B cell (primary cell): ENCODE measurements around the gene PAIP2. TPM values are rescaled to one million over a fixed set of nuclear protein-coding genes. Genes with fewer than 3 reads are reported as not detected.

Experiments used
- ATAC-seq: fragments of 200-7000 bp; cut with Tn5 transposase; one replicate; pipeline ENCODE4 v1.10.0; 2021; ENCODE audit warnings: low read depth, mild to moderate bottlenecking, moderate number of reproducible peaks, moderate library complexity
- CTCF ChIA-PET: fragments of 350-600 bp; sonication (Branson Sonifier 250); formaldehyde crosslinking; loops from one replicate; lab custom pipeline; 2021; ENCODE audit warnings: antibody characterized with exemption, inconsistent platforms; lab: Charles Lee
- POLR2A ChIA-PET: fragments of 350-600 bp; sonication (Branson Sonifier 250); formaldehyde crosslinking; loops from one replicate; lab custom pipeline; 2021; ENCODE audit warnings: antibody characterized with exemption; lab: Charles Lee
- DNase-seq: peaks from one replicate; pipeline ENCODE4 v3.0.0; 2013
- H2AFZ ChIP-seq: 2 replicates; pipeline ENCODE4 v1.6.1; 2012; ENCODE audit warnings: mild to moderate bottlenecking, low read depth, low read length; ENCODE audit not compliant: insufficient read depth, poor library complexity, severe bottlenecking
- H3K27ac ChIP-seq, 2 donors: 1 replicate in 1 of 2; 2 replicates in 1 of 2; pipeline ENCODE4 v1.5.1; 2012 to 2013; ENCODE audit warnings: low read length in 2 of 2, mild to moderate bottlenecking in 2 of 2, moderate library complexity in 1 of 2
- H3K27me3 ChIP-seq, 4 experiments: fragments of 200-600 bp in 1 of 4; sonication (generic) in 1 of 4; replicated peaks in 1 of 4; 1 replicate in 2 of 4; 2 replicates in 2 of 4; pipeline versions ENCODE4 v1.6.1 to v1.7.0; 2013 to 2016; ENCODE audit warnings: low read length in 3 of 4, mild to moderate bottlenecking in 2 of 4, mixed read lengths in 1 of 4, moderate library complexity in 1 of 4; ENCODE audit not compliant: insufficient read depth in 4 of 4, control insufficient read depth in 3 of 4; ENCODE audit errors: control extremely low read depth in 1 of 4
- H3K36me3 ChIP-seq, 2 experiments: replicated peaks in 1 of 2; 1 replicate in 1 of 2; 2 replicates in 1 of 2; pipeline versions ENCODE4 v1.6.1 to v1.7.1; 2013; ENCODE audit warnings: low read length in 1 of 2; ENCODE audit not compliant: insufficient read depth in 2 of 2, control insufficient read depth in 1 of 2; ENCODE audit errors: control extremely low read depth in 1 of 2, extremely low read depth in 1 of 2
- H3K4me1 ChIP-seq, 2 donors: fragments of 200-600 bp in 1 of 2; sonication (generic) in 1 of 2; 1 replicate in 1 of 2; 2 replicates in 1 of 2; pipeline versions ENCODE4 v1.5.1 to v1.6.1; 2013 to 2017; ENCODE audit warnings: low read length in 2 of 2; ENCODE audit not compliant: control insufficient read depth in 2 of 2, insufficient read depth in 2 of 2
- H3K4me2 ChIP-seq: replicated peaks from 2 replicates; pipeline ENCODE3; 2012; ENCODE audit warnings: mild to moderate bottlenecking, low read depth, low read length; ENCODE audit not compliant: poor library complexity, severe bottlenecking
- H3K4me3 ChIP-seq, 5 experiments: fragments of 200-600 bp in 1 of 5; sonication (generic) in 1 of 5; 1 replicate in 3 of 5; 2 replicates in 2 of 5; pipeline versions ENCODE4 v1.5.1 to v1.7.0; 2011 to 2016; ENCODE audit warnings: low read length in 4 of 5, mild to moderate bottlenecking in 4 of 5, low read depth in 2 of 5, control low read depth in 1 of 5, moderate library complexity in 1 of 5; ENCODE audit not compliant: insufficient read depth in 1 of 5; ENCODE audit errors: control extremely low read depth in 1 of 5, extremely low read depth in 1 of 5
- H3K79me2 ChIP-seq: fragments of 200-600 bp; sonication (generic); one replicate; pipeline ENCODE4 v1.6.0; 2016; ENCODE audit warnings: low read length; ENCODE audit not compliant: control insufficient read depth, insufficient read depth
- H3K9ac ChIP-seq: fragments of 200-600 bp; sonication (generic); 2 replicates; pipeline ENCODE4 v1.6.1; 2017; ENCODE audit warnings: mild to moderate bottlenecking, low read length, moderate library complexity
- H3K9me3 ChIP-seq, 3 donors: one replicate each; pipeline versions ENCODE4 v1.6.1 to v1.7.1; 2013; ENCODE audit warnings: low read length in 2 of 3; ENCODE audit not compliant: control insufficient read depth in 2 of 3, insufficient read depth in 1 of 3; ENCODE audit errors: control extremely low read depth in 1 of 3
- H4K20me1 ChIP-seq: 2 replicates; pipeline ENCODE4 v1.6.0; 2012; ENCODE audit warnings: mild to moderate bottlenecking, low read length; ENCODE audit not compliant: insufficient read depth, control insufficient read depth, poor library complexity, severe bottlenecking
- H3K27ac Mint-ChIP-seq: one replicate; pipeline ENCODE4 v1.8.0; 2021; ENCODE audit warnings: mixed read lengths
- H3K27me3 Mint-ChIP-seq: one replicate; pipeline ENCODE4 v1.8.0; 2021; ENCODE audit warnings: mixed read lengths
- H3K4me1 Mint-ChIP-seq: one replicate; pipeline ENCODE4 v1.8.0; 2021; ENCODE audit warnings: mixed read lengths
- H3K4me3 Mint-ChIP-seq: one replicate; pipeline ENCODE4 v1.8.0; 2021; ENCODE audit warnings: mixed read lengths
- H3K9me3 Mint-ChIP-seq: one replicate; pipeline ENCODE4 v1.8.0; 2022; ENCODE audit warnings: mixed read lengths; ENCODE audit not compliant: insufficient read depth
- CTCF ChIP-seq: fragments of 200-600 bp; IDR thresholded peaks from one replicate; pipeline ENCODE4 v1.8.0; 2022; ENCODE audit warnings: antibody characterized with exemption, mild to moderate bottlenecking
- EZH2 ChIP-seq: IDR thresholded peaks from 2 replicates; pipeline ENCODE4 v1.6.1; 2012; ENCODE audit warnings: borderline replicate concordance, low read depth, mild to moderate bottlenecking, moderate library complexity, low read length; ENCODE audit not compliant: insufficient read depth, poor library complexity, severe bottlenecking
- WGBS: methylation state at CpG from one replicate; pipeline ENCODE4 v1.1.5; 2013; ENCODE audit warnings: missing lambda C conversion rate; ENCODE audit not compliant: insufficient coverage; 5-methylcytosine and 5-hydroxymethylcytosine counted together
- intact Hi-C: fragments of 100-400 bp; cut with micrococcal nuclease; formaldehyde crosslinking; loops from one replicate; pipeline ENCODE4 v1.10.0; 2022
- polyA plus RNA-seq: library from polyadenylated mRNA; depleted of rRNA; stranded (reverse); fragments of >200 nt; gene quantifications from 2 replicates; pipeline ENCODE4 v1.2.3, GENCODE V29; 2012
- total RNA-seq, 2 donors: library from RNA; stranded (reverse); fragments of 120-200 nt in 1 of 2; gene quantifications; 1 replicate in 1 of 2; 2 replicates in 1 of 2; pipeline versions ENCODE4 v1.2.3 to v1.2.4, GENCODE V29; 2013 to 2022

The PAIP2 gene
- total and polyA plus RNA-seq, 2 donors (not counting 1 experiment from before 2014, with no cell fraction given), result 38.5 to 121 TPM

DNA sequence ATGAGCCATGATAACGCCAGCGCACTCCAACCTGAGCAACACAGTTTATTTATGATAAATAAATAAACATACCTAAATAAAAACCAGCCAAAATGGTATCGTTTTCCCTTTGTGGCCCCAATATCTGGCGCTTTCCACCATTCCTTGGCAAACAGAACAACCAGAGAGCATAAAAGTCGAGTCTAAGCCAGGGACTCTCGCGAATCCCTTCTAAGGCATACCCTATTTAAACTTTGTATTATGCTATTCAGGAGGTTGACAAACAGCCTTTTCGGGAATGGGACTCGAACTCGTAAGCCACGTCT lies 48.5 kb upstream of the PAIP2 start:
- ATAC-seq (no peak), DNase-seq (no peak)
- Histone ChIP-seq H3K4me1 (peaks cover 29 to 33% of the 10 kb centered on the region in 2 donors), H3K27ac (peak overlapping the region; percentile 94 to 99), H3K4me2 (peak overlapping the region; percentile 98), H3K9me3 (no peaks in the 10 kb centered on the region), H3K4me3 (peak overlapping the region; percentile 81 to 97 (median 87)), H3K36me3 (no peaks in the 10 kb centered on the region), H3K27me3 (no peaks in the 10 kb centered on the region), H2AFZ (peak overlapping the region; percentile 88), H3K79me2 (peaks cover 63% of the 10 kb centered on the region), H3K9ac (peak overlapping the region; percentile 99), H4K20me1 (peaks cover 37% of the 10 kb centered on the region)
- Mint-ChIP-seq H3K27ac (peak overlapping the region; percentile 99), H3K27me3 (no peaks in the 10 kb centered on the region), H3K9me3 (no peaks in the 10 kb centered on the region), H3K4me3 (peak overlapping the region; percentile 98), H3K4me1 (peaks cover 40% of the 10 kb centered on the region)
- 15% methylated on average over 8 of the region's 11 CpGs for WGBS
- POLR2A ChIA-PET, result interaction anchor here (0.6 to 2.8 kb wide), 14 partner anchors 13 to 1376 kb away, joined by 3 to 34 read pairs (median 4); partner anchors contain the start of genes DNAJC18, MZB1, PAIP2 and SIL1
- CTCF ChIA-PET, result interaction anchor here (0.8 to 2.5 kb wide), 9 partner anchors 10 to 129 kb away, joined by 3 to 12 read pairs (median 4); partner anchors contain the start of genes MZB1 and PAIP2
- intact Hi-C loops, result loop anchor here (1.0 to 5.0 kb wide), 5 partner anchors 48 to 814 kb away; partner anchors contain the start of genes DNAJC18, PAIP2 and SPATA24
- TF ChIP-seq CTCF, result no peak
- TF ChIP-seq EZH2, result no peak
